ENCODE measurements around the gene LCOR.

DNA sequence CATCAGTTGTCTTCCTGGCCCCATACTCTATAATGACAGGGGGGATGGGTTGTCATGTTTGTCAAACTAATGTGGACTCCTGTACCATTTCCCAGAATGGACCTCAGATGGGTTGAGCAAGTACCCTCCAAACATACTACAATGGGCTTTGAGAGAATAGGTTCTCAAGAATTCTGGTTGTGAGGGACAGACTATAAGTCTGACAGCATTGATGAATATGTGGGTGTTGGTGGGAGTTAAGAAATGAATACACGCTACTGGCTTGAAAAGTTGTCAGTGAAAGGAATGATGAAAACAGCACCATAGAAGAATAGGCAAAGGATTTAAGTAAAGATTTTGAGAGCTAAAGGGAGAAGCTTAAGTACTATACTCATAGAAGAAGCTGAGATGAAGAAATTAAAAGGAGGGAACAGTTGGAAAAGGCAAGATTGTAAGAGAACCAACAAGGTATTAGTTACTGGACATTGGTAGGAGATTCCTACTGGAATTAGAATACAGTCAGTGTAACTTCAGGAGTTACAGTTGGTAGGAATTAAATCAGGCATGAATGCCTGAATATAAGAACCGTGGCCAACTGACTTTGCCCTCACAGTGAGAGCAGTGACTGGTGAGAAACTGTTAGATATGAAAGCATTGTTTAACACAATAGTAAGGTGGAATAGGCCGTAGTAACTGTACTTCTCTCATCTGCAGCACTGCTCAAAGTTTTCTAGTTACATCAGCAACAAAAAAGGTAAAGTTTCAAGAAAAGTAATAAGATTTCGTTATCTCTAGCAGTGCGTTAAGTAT is 86.3 kb downstream of the LCOR start:
- TF ChIP-seq ZNF652 (CRISPR knock-in tag; IDR thresholded peaks at IDR 0.05; ENCODE audit: borderline replicate concordance, low read depth) (no peak), MYPOP (CRISPR knock-in tag; IDR thresholded peaks at IDR 0.05) (no peak)
